Stimulated activated CD4-positive, alpha-beta T cell treated with anti-CD3 and anti-CD28 coated beads, Interleukin-12 subunit alpha, Interleukin-12 subunit beta, amount 100 ng/mL, for 48 hours (primary cell): ENCODE results near the gene SECISBP2.
"Not testable (repeated sequence)": the region's sequence is repeated elsewhere in the genome, so short reads cannot be mapped to it uniquely, and the experiment has no call there.

ENCODE experiments used
- DNase-seq, 3 donors: peaks; one replicate each; pipeline ENCODE4 v3.0.0-alpha.2; 2020; ENCODE audit warnings: low read depth in 2 of 3, low spot score in 1 of 3

SECISBP2 gene

GRCh38 chr9:89363921-89364665 is 45.8 kb downstream of the SECISBP2 start:
- DNase-seq = no peak

- no peak for DNase-seq
These were observed 46.6 kb downstream of the SECISBP2 start for GRCh38 chr9:89364666-89365531.

GRCh38 chr9:89365532-89365912 is 47.2 kb downstream of the SECISBP2 start:
- no peak for DNase-seq

DNA sequence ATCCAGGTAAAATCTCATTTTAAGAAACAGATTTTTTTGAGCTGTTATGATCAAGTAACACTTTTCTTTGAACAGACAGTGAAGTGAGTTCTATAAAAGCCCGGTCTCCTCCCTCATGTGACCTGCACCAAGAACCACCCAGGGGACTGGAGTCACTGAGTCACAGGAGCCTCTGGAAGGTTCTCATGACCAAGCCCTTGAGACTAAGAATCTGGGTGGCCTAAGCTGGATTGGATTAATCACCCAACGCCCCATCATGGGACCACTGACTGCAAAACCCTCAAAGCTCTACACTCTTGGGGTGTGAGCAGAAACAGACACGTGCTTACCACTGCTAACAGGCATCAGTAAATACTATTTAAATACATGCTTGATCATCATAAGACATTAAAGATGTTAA is 48.4 kb downstream of the SECISBP2 start:
- DNase-seq = no peak

DNA sequence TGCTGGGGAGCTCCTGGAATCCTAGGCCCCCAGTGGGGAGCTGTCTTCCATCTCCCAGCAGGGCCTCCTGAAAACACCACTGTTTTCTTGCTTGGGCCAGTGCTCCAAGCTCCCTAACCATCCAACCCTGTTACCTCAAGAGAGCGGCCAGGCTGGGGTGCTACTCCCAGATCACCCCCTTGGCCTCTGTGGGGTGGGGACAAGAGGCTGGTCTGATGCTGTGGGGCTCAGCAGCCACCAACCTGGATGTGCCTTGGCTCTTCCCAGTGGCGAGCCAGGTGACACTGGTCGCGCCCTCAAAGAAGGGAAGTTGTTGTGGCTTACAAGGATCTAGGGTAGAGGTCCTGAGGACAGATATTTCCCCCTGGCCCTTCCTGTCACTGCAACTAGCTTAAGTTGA is 49.0 kb downstream of the SECISBP2 start:
- no peak for DNase-seq

DNA sequence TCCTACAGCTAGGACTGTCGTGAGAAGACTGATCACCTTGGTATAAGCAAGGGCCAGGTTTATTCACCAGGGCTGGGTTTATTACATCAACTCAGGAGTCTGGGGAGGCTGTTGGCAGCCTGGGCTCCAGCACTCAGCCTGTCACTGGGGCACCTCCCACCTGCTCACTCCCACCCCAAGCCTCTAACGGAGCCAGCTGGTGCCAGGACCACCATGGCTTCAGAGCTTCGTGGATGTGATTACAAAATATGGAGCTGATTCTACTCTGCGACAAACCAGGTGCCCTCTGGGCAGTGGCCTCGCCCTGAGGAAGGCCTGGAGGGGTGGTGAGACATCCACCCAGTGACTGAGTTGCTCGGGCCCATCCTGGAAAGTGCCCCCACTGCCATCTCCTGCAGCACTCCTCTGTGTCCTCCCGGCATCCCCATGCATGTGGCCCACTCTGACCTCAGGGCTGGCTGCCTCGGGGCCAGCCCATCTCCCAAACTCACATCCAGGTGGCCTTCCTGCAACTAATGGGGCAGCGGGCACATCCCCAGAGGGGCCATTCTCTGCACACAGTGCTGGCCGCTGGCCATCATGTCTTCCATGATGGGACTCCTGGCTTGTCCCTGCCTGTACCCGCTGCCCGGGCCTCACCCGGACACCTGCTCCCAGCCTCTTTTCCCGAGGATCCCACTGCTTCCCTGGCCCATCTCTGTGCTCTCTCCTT is 49.6 kb downstream of the SECISBP2 start:
- no peak for DNase-seq

DNA sequence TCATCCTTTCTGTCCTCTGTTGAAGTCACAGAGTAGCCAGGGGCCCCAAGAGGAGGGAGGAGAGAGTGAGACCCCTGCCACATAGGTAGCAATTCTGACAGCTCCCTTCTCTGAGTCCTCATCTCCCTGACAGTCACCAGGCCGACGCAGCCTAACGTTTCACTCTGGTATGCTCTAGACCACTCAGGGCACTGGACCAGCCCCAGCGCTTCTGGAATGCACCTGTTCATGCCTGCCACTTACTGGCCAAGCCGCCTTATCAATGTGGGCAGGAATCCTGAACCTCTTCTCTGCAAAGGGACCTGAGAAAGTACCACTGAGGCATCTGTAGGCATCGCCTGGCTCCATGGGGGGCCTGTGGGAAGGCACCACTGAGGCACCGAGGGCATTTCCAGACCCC is 50.2 kb downstream of the SECISBP2 start:
- no peak for DNase-seq

GRCh38 chr9:89368978-89369377 is 50.7 kb downstream of the SECISBP2 start:
- DNase-seq = no peak

- no peak for DNase-seq
These were observed 52.3 kb downstream of the SECISBP2 start for GRCh38 chr9:89370593-89370992.

DNA sequence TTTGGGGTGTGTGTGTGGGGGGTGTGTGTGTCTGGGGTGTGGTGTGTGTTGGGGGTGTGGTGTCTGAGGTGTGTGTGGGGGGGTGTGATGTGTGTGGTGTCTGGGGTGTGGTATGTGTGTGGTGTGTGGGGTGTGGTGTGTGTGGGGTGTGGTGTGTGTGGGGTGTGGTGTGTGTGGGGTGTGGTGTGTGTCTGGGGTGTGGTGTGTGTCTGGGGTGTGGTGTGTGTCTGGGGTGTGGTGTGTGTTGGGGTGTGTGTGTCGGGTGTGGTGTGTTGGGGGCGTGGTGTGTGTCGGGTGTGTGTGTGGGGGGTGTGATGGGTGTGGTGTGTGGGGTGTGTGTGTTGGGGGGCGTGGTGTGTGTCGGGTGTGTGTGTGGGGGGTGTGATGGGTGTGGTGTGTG is 53.5 kb downstream of the SECISBP2 start:
- not testable (repeated sequence) for DNase-seq

DNA sequence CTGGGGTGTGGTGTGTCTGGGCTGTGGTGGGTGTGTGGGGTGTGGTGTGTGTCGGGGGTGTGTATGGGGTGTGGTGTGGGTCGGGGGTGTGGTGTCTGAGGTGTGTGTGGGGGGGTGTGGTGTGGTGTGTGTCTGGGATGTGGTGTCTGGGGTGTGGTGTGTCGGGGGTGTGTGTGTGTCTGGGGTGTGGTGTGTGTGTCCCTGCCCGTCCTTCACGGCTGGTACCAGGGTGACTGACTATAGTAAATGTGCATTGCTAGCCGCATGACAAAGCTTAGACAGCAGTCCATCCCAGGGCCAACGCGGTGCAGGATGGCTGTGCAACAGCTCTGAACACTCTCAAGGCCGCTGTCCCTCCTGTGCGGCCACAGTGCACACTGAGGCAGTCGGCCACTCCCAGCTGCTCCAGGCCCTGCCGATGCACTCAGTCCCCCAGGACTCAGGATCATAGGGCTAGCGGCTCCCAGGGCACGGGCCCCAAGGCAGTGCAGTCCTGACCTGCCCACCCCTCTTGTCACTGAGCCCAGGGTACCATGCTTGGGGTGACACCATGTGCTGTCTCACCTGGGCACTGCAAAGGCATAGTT is 54.0 kb downstream of the SECISBP2 start:
- no peak for DNase-seq

GRCh38 chr9:89372979-89373378 is 54.7 kb downstream of the SECISBP2 start:
- DNase-seq = no peak

DNA sequence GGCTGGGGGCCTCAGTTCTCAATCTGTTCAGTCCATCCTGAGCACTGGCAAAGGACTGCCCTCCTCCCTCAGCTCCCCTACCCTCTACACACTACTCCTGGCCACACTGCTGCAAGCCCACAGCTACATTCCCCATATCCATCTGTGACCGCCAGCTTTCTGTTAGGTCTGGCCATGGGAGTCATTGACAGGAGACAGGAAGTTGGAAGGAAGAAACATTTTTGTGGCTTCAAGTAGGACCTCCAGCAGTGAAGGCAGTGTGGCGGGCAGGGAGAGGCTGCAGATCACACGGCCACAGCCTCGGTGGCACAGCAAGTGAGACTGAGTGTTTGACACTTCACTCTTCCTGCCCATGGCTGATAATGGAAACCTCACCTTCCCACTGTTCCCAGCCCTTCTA is 55.9 kb downstream of the SECISBP2 start:
- no peak for DNase-seq

DNA sequence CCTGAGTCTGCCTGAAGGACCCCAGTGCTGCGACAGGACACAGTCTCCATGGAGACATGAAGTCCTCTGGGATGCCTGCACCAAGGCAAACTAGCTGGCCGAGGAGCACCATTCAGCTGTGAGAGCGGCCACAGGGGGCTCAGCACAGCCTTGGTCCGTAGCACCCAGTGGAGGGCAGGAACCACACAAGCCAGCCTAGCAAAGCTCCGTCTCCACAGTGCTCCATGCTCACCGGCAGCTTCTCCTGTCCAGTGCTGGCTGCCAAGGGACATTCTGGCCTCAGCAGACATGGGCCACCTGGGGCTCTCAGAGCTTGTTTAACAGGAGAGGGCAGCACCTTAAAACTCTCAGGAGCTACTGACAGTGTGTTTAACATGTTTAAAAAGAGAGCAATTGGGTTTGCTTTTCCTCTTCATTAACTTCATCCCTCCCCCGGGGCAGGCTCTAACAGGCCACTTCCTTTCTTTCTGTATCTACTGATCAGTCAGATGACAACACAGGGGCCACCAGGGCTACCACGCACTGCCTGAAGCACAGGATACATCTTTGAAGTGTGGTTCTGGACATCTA is 57.0 kb downstream of the SECISBP2 start:
- no peak for DNase-seq

- DNase-seq = no peak
These were observed 58.0 kb downstream of the SECISBP2 start for GRCh38 chr9:89376286-89376685.

GRCh38 chr9:89376741-89377351 is 58.5 kb downstream of the SECISBP2 start:
- DNase-seq = no peak

GRCh38 chr9:89377411-89377810 is 59.1 kb downstream of the SECISBP2 start:
- no peak for DNase-seq

DNA sequence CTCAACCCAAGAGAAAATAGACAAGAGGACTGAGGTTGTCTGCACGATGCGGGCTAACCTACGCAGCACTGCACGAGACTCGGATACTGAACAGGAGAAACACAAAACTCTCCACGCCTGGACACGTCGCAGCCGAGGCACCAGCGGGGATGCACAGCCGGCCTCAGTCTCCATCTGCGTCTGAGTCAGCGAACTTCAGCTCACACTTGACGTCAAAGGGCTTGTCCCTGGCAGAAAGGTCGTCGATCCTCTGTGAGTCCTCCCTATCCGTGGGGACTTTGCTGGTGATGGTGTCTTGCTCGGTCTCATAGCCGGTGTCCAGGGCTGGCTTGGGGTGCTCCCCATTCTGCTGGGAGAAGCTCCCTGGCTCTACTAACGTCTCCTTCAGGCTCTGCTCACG is 60.2 kb downstream of the SECISBP2 start:
- no peak for DNase-seq

GRCh38 chr9:89379031-89379430 is 60.7 kb downstream of the SECISBP2 start:
- DNase-seq = no peak

DNA sequence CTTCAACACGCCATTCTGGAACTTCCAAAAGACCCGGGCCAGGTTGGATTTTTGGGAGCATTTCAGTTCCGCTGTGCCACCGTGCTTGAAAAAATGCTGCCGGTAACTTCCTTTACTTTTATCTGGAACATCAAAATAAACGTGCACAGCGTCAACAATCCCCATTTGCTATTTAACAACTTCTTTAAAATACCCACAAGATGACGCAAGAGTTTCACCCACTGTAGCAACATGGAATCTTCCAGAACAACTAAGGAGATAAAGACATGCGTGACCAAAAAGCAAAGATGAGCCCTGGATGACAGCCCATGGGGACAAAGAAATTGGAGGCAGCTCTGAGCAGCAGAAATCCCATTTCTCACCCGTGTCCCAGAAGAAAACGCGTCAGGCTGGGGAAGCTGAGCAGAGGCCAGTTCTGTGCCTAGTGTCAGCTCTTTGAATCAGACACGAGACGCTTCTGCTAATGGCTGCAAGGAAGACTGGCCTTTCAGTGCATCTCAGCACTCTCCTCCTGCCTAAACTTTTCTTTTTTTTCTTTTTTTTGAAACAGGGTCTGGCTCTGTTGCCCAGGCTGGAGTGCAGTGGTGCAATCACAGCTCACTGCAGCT is 61.3 kb downstream of the SECISBP2 start:
- no peak for DNase-seq
